BJ (cell line): ENCODE results near the gene CMC2. TPM values are rescaled to one million over a fixed set of nuclear protein-coding genes. Genes with fewer than 3 reads are reported as not detected.

Experiments used
- CTCF ChIA-PET: fragments of 350-600 bp; formaldehyde crosslinking; extraction: SDS; loops from one replicate; lab custom pipeline; 2021; ENCODE audit warnings: antibody characterized with exemption, inconsistent platforms; lab: Yijun Ruan, JAX
- POLR2A ChIA-PET: fragments of 300-600 bp; sonication (Branson Sonifier 250); formaldehyde crosslinking; extraction: SDS; loops from one replicate; lab custom pipeline; 2021; ENCODE audit warnings: antibody characterized with exemption; lab: Charles Lee
- DNase-seq: peaks from one replicate; pipeline ENCODE4 v3.0.0-alpha.2; 2011; ENCODE audit warnings: low read depth
- H3K27me3 ChIP-seq: 2 replicates; pipeline ENCODE4 v1.6.0; 2011; ENCODE audit warnings: low read length; ENCODE audit not compliant: control insufficient read depth, insufficient read depth
- H3K36me3 ChIP-seq: 2 replicates; pipeline ENCODE4 v1.5.1; 2011; ENCODE audit warnings: low read length; ENCODE audit not compliant: control insufficient read depth, insufficient read depth
- H3K4me3 ChIP-seq: 2 replicates; pipeline ENCODE4 v1.5.1; 2011; ENCODE audit warnings: low read depth, mild to moderate bottlenecking, control low read depth, low read length
- polyA plus RNA-seq: library from polyadenylated mRNA; depleted of rRNA; stranded (reverse); fragments of >200 nt; gene quantifications from 2 replicates; pipeline ENCODE4 v1.2.3, GENCODE V29; 2011
- TF ChIP-seq, protein P1 (sequence below): IDR thresholded peaks from 2 replicates; pipeline ENCODE4 v1.5.1; 2011; ENCODE audit warnings: low read depth, mild to moderate bottlenecking, control low read depth, inconsistent platforms, low read length, moderate library complexity; ENCODE audit not compliant: insufficient read depth

CMC2 gene
- polyA plus RNA-seq, 1 experiment = 56.4 TPM

DNA sequence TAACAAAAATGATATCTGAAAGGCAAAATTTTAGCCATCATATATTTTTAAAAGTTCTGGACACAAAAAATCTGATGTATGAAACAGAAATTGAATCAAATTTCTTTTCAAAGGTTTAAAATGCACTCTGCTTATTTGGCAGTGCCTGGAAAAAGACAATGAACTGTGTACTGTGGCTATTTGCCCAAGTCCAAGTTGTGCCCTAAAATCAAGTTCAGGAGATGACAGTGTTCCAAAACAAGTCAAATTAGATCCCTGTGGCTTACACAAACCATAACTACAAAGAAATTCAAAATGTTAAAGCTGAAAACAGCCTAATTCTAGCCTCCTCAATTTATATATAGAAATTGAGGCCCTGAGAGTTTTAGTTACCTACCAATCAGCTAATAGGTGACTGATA, 25.6 kb downstream of the CMC2 start:
- ChIA-PET POLR2A (no interaction called here), CTCF (no interaction called here)
- TF ChIP-seq, protein P1, sequence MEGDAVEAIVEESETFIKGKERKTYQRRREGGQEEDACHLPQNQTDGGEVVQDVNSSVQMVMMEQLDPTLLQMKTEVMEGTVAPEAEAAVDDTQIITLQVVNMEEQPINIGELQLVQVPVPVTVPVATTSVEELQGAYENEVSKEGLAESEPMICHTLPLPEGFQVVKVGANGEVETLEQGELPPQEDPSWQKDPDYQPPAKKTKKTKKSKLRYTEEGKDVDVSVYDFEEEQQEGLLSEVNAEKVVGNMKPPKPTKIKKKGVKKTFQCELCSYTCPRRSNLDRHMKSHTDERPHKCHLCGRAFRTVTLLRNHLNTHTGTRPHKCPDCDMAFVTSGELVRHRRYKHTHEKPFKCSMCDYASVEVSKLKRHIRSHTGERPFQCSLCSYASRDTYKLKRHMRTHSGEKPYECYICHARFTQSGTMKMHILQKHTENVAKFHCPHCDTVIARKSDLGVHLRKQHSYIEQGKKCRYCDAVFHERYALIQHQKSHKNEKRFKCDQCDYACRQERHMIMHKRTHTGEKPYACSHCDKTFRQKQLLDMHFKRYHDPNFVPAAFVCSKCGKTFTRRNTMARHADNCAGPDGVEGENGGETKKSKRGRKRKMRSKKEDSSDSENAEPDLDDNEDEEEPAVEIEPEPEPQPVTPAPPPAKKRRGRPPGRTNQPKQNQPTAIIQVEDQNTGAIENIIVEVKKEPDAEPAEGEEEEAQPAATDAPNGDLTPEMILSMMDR = no peak

DNA sequence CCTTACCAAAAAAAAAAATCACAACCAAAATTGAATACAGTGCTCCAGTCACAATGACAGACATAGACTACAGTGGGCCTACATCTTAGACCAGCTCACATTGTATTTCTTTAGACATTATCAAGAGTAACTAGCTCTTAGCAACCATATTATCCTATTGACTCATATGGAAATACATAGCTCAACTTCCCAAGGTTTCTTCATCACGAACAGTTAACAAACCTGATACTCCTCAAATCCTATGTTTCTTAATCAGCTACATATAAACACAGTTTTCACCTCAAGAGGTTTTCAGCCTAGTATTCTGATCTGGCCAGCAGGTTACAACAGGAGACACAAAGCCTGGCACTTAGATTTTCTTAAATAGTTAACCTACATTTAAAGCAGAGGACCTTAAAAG, 29.7 kb downstream of the CMC2 start:
- Histone ChIP-seq H3K36me3 (no peaks in the 10 kb centered on the region), H3K27me3 (no peaks in the 10 kb centered on the region), H3K4me3 (no peak overlapping the region)
- ChIA-PET CTCF (no interaction called here), POLR2A (no interaction called here)
- TF ChIP-seq, protein P1 = no peak
- DNase-seq = no peak

More for the DNA sequence above, 25.6 kb downstream of the CMC2 start:
- H3K36me3 ChIP-seq = no peaks in the 10 kb centered on the region
- no peak for DNase-seq
- H3K4me3 ChIP-seq = no peak overlapping the region
- no peaks in the 10 kb centered on the region for H3K27me3 ChIP-seq

DNA sequence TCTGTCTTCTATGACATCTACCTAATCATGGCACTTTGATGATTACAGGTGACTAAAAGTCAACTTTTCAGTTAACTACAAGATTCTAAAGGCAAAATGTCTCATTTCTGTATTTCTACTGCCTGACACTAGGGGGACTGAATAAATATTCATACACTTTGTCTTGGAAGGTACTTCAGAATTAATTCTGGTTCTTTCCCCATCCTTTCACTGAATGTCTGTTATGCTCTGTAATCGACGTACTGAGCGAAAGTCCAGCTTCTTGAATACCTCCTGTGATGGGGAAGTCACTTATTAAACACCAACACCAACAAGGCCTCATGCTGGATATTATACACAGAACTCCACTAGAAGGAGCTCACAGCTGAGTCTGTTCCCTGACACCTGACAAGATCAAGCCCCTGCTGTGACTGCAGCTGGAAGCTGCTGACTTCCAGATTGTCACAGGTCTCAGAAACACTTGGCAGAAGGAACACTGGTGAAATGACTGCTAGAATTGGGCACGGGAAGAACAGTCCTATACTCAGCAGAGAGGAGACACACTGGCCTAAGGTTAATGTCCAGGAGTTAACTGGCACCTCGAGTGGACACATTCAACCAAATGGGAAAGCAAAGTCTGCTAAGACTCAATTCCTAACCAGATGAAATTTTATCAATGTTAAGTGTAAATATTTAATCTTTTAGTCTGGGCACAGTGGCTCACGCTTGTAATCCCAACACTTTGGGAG, 31.9 kb downstream of the CMC2 start:
- H3K36me3 ChIP-seq = no peaks in the 10 kb centered on the region
- TF ChIP-seq, protein P1 = peak; percentile 36
- H3K4me3 ChIP-seq = no peak overlapping the region
- CTCF ChIA-PET = interaction anchor here (0.8 to 1.7 kb wide), 8 partner anchors 9 to 61 kb away, joined by 3 to 6 read pairs (median 4); partner anchors contain the start of genes ATMIN, CENPN and CMC2
- DNase-seq = no peak
- POLR2A ChIA-PET = interaction anchor here (0.6 kb wide), 2 partner anchors 11 to 744 kb away, joined by 3 to 14 read pairs; no protein-coding TSS in a partner anchor
- H3K27me3 ChIP-seq = no peaks in the 10 kb centered on the region

DNA sequence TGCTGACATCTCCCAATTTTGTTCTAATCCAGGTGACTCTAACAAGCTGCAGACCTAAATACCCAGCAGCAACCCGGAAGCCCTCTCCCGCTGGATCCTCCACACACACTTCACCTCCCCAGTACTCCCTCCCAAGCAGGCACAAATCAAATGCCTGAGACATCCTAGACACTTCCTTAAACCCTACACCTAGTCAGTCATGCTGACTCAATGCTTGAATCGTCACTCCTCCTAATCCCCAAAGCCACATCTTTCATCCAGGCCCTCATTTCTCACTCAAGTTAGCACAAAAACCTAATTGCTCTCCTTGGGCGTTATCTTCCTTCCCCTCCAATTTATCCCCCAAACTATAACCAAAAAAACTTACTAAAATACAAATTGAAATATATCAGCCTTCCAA, 32.7 kb downstream of the CMC2 start:
- no peaks in the 10 kb centered on the region for H3K27me3 ChIP-seq
- TF ChIP-seq, protein P1 = no peak
- no peaks in the 10 kb centered on the region for H3K36me3 ChIP-seq
- CTCF ChIA-PET = interaction anchor here (0.8 to 1.7 kb wide), 6 partner anchors 8 to 62 kb away, joined by 3 to 6 read pairs (median 4); partner anchors contain the start of gene ATMIN
- H3K4me3 ChIP-seq = no peak overlapping the region
- no peak for DNase-seq
- POLR2A ChIA-PET = no interaction called here

DNA sequence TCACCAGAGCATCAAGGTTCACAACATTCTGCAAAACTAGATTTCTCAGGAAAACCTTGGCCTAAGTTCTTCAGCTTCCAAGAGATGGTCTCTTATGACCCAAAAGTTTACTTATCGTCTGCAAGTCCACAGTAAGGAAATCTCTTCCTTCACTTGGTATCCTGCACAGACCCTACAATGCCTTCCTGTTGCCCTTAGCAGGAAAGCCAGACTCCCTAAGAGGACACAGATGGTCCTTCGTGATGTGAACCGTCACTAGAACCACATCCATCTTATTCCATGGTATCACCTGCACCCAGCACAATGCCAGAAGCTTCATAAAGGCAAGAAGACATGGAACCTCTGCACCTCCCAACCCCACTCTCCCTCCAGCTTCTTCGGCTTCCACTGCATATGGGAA, 34.1 kb downstream of the CMC2 start:
- CTCF ChIA-PET = interaction anchor here (1.4 kb wide), 1 partner anchor 49 kb away, joined by 3 read pairs; no protein-coding TSS in a partner anchor
- Histone ChIP-seq H3K36me3 (no peaks in the 10 kb centered on the region), H3K4me3 (no peak overlapping the region), H3K27me3 (no peaks in the 10 kb centered on the region)
- TF ChIP-seq, protein P1 = no peak
- POLR2A ChIA-PET = no interaction called here
- no peak for DNase-seq
